HEK293T (cell line): ENCODE measurements around the gene SH3PXD2A.

ENCODE experiments used
- ELF4 ChIP-seq: fragments of 450-650 bp; IDR thresholded peaks from 2 replicates; pipeline ENCODE4 v1.6.1; 2017; ENCODE audit warnings: antibody characterized with exemption
- HDGF ChIP-seq: fragments of 450-650 bp; IDR thresholded peaks from 2 replicates; pipeline ENCODE4 v1.6.1; 2017; ENCODE audit warnings: antibody characterized with exemption, borderline replicate concordance

DNA sequence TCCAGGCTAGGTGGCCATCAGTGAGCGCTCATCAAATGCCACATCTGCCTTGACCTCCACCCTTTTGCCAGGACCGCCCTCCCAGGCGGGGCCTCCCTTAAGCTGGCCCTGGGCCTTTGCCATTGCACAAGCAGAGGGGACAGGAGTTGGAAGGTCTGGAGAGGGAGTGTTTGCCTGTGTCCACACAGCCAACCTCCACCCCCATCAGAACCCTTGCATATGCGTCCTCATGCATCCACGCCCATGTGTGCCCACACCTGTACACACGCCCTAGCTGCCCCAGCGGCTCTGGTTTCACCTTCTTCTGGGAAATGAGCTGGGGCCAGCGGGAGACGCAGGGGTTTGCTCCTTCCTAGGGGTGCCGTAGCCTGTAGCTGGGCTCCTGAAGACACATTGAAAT, 297.9 kb downstream of the SH3PXD2A start:
- no peak for TF ChIP-seq HDGF
- TF ChIP-seq ELF4 = no peak
